Activated naive CD4-positive, alpha-beta T cell treated with anti-CD3 and anti-CD28 coated beads for 36 hours (primary cell): ENCODE data around the gene CYP4V2. TPM values are rescaled to one million over a fixed set of nuclear protein-coding genes. Genes with fewer than 3 reads are reported as not detected.
"Not testable (repeated sequence)": the region's sequence is repeated elsewhere in the genome, so short reads cannot be mapped to it uniquely, and the experiment has no call there.

Experiments
- CTCF ChIA-PET: fragments of 350-600 bp; sonication (Branson Sonifier 250); formaldehyde crosslinking; loops from one replicate; lab custom pipeline; 2021; ENCODE audit warnings: antibody characterized with exemption; lab: Charles Lee
- DNase-seq: peaks from one replicate; pipeline ENCODE4 v3.0.0-alpha.2; 2020
- H3K27ac Mint-ChIP-seq: one replicate; pipeline ENCODE4 v1.8.0; 2021; ENCODE audit warnings: mild to moderate bottlenecking, mixed read lengths
- H3K27me3 Mint-ChIP-seq: one replicate; pipeline ENCODE4 v1.8.0; 2021; ENCODE audit warnings: low read depth, mixed read lengths
- H3K36me3 Mint-ChIP-seq: one replicate; pipeline ENCODE4 v1.8.0; 2021; ENCODE audit warnings: low read depth, mixed read lengths
- H3K4me1 Mint-ChIP-seq: one replicate; pipeline ENCODE4 v1.8.0; 2021; ENCODE audit warnings: low read depth, mixed read lengths
- H3K4me3 Mint-ChIP-seq: one replicate; pipeline ENCODE4 v1.8.0; 2021; ENCODE audit warnings: mild to moderate bottlenecking, moderate library complexity, mixed read lengths
- H3K9me3 Mint-ChIP-seq: one replicate; pipeline ENCODE4 v1.8.0; 2021; ENCODE audit warnings: mixed read lengths
- intact Hi-C: fragments of 100-400 bp; cut with micrococcal nuclease; formaldehyde crosslinking; loops from one replicate; pipeline ENCODE4 v1.15.1; 2023
- total RNA-seq, 2 experiments: library from RNA; stranded (reverse); gene quantifications; one replicate each; pipeline ENCODE4 v1.2.3, GENCODE V29; 2021

The CYP4V2 gene
- total RNA-seq, 2 experiments from 2014 or later = 3.3 TPM

DNA sequence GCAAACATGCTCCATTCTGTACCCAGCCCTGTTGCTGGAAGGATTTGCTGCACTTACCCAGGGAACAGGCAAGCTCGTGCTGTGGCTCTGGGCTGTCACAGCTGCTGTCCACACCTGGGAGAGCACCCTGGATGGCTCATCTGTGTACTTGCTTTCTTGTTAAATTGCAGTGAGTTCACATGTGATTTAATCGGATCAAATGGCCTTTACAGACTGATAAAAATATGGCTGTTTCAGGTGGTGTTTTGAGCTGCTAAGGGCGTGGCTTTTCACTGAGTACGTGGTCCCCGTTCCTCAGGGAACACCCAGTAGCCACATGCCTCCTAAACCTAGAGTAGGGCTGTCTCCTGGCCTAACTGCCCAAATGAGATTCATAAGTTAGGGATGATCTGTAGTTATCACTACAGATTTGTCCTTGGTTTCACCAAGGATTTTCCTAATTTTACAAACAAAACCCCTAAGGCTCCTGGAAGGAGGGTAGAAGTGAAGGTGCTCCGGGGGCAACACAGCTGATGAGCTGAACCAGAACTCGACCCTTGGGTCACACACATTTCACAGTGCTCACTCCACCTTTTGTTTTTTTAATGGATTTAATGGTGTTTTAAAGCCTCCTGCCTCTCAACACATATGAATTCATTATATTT is 49.6 kb downstream of the CYP4V2 start:
- no peaks in the 10 kb centered on the region for H3K36me3 Mint-ChIP-seq
- no peaks in the 10 kb centered on the region for H3K27me3 Mint-ChIP-seq
- CTCF ChIA-PET = no interaction called here
- no peaks in the 10 kb centered on the region for H3K4me1 Mint-ChIP-seq
- H3K27ac Mint-ChIP-seq = no peak overlapping the region
- H3K4me3 Mint-ChIP-seq = no peak overlapping the region
- intact Hi-C loops = no loop called here
- no peak for DNase-seq
- H3K9me3 Mint-ChIP-seq = peaks cover 3% of the 10 kb centered on the region

DNA sequence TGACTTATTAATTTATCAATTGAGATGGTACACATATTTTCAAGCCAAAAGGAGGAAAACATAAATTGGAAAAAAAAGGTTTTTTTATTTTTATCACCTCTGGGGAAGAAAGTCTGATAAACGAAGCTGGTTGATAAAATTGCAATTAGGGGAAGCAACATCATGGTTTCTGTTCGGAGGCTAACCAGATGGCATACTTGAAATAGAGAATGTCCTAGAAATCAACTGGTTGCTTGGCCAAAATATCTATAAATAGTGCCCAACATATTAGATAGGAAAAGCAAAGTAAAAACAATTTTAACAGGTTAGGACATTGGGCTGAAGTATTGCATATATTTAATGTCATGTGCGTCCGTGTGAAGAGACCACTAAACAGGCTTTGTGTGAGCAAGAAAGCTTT is 50.2 kb downstream of the CYP4V2 start:
- DNase-seq = no peak
- no peaks in the 10 kb centered on the region for H3K4me1 Mint-ChIP-seq
- H3K27ac Mint-ChIP-seq = no peak overlapping the region
- CTCF ChIA-PET = no interaction called here
- no peaks in the 10 kb centered on the region for H3K27me3 Mint-ChIP-seq
- no peak overlapping the region for H3K4me3 Mint-ChIP-seq
- peaks cover 9% of the 10 kb centered on the region for H3K9me3 Mint-ChIP-seq
- no peaks in the 10 kb centered on the region for H3K36me3 Mint-ChIP-seq
- intact Hi-C loops = no loop called here

DNA sequence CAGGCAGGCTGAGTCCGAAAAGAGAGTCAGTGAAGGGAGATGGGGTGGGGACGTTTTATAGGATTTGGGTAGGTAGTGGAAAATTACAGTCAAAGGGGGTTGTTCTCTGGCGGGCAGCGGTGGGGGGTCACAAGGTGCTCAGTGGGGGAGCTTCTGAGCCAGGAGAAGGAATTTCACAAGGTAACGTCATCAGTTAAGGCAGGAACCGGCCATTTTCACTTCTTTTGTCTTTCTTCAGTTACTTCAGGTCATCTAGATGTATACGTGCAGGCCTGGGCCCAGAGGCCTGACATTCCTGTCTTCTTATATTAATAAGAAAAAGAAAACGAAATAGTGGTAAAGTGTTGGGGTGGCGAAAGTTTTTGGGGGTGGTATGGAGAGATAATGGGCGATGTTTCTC is 50.7 kb downstream of the CYP4V2 start:
- DNase-seq, H3K4me3 Mint-ChIP-seq, intact Hi-C loops, H3K36me3 Mint-ChIP-seq, H3K4me1 Mint-ChIP-seq, CTCF ChIA-PET, H3K27me3 Mint-ChIP-seq, H3K27ac Mint-ChIP-seq, H3K9me3 Mint-ChIP-seq: not testable (repeated sequence)

DNA sequence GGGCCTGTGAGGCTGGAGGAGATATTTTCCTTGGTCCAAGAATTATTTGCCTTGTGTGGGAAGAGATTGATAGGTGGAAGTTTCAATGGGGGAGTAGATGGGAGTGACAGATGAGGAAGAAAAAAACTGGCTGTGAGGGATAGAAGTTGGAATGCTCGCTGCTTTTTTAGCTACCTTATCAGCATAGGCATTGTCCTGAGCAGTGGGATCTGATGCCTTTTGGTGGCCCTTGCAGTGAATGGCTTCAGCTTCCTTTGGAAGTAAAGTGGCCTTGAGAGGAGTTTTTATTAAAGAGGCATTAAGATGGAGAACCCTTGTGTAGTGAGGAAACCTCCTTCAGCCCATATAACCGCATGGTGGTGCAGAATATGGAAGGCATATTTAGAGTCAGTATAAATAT is 52.0 kb downstream of the CYP4V2 start:
- H3K4me3 Mint-ChIP-seq = no peak overlapping the region
- no peak for DNase-seq
- H3K27me3 Mint-ChIP-seq = no peaks in the 10 kb centered on the region
- H3K9me3 Mint-ChIP-seq = peaks cover 9% of the 10 kb centered on the region
- CTCF ChIA-PET = no interaction called here
- no peaks in the 10 kb centered on the region for H3K4me1 Mint-ChIP-seq
- intact Hi-C loops = no loop called here
- no peak overlapping the region for H3K27ac Mint-ChIP-seq
- H3K36me3 Mint-ChIP-seq = no peaks in the 10 kb centered on the region

DNA sequence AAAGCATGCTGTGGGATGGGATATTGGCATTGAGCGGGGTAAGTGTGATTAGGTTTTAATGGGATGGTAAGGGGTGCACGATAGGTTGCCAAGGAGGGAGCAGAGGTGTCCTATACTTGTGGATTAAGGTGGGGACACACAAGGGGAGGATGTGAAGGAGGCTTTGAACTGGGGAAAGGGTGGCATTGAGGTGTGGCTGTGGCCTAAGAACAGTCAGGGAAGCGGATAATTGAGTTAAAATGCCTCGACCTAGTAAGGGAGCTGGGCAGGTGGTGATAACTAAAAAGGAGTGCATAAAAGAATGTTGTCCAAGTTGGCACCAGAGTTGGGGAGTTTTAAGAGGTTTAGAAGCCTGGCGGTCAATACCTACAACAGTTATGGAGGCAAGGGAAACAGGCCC is 53.5 kb downstream of the CYP4V2 start:
- no peaks in the 10 kb centered on the region for H3K4me1 Mint-ChIP-seq
- no peak overlapping the region for H3K4me3 Mint-ChIP-seq
- no peak overlapping the region for H3K27ac Mint-ChIP-seq
- intact Hi-C loops = no loop called here
- no peak for DNase-seq
- CTCF ChIA-PET = no interaction called here
- H3K9me3 Mint-ChIP-seq = peaks cover 9% of the 10 kb centered on the region
- H3K36me3 Mint-ChIP-seq = no peaks in the 10 kb centered on the region
- no peaks in the 10 kb centered on the region for H3K27me3 Mint-ChIP-seq

DNA sequence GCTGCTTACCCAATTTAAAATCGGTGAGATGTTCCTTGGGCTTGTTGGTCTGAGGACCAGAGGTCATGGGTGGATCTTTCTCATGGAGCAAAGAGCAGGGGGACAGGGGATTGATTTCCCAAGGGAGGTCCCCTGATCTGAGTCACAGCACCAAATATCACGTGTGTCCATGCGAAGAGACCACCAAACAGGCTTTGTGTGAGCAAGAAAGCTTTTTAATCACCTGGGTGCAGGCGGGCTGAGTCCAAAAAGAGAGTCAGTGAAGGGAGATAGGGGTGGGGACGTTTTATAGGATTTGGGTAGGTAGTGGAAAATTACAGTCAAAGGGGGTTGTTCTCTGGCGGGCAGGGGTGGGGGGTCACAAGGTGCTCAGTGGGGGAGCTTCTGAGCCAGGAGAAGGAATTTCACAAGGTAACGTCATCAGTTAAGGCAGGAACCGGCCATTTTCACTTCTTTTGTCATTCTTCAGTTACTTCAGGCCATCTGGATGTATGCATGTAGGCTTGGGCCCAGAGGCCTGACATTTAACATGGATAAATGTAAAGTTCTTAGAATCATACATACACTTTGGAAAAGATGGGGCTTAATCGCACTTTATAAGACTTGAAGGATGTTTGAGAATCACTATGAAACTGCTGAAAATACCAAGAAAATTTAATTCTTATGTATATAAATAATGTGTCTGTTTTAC is 55.8 kb downstream of the CYP4V2 start:
- H3K4me1 Mint-ChIP-seq, H3K36me3 Mint-ChIP-seq, intact Hi-C loops, CTCF ChIA-PET, H3K27me3 Mint-ChIP-seq, H3K27ac Mint-ChIP-seq, H3K4me3 Mint-ChIP-seq, H3K9me3 Mint-ChIP-seq, DNase-seq: not testable (repeated sequence)

DNA sequence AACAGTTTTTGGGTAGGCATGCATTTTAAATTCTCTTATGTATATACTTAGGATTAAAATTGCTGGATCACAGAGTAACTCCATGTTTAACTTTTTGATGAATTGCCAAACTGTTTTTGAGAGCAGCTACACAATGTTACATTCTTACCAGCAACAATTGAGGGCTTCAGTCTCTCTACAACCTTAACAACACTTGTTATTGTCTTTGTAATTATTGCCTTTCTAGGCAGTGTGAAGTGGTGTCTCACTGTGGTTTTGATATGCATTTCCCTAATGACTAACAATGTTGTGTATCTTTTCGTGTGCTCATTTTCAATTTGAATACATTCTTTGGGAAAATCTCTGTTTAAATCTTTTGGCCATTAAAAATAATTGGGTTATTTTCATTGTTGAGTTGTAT is 57.3 kb downstream of the CYP4V2 start:
- no peaks in the 10 kb centered on the region for H3K4me1 Mint-ChIP-seq
- no peak for DNase-seq
- CTCF ChIA-PET = no interaction called here
- H3K27ac Mint-ChIP-seq = no peak overlapping the region
- intact Hi-C loops = no loop called here
- H3K9me3 Mint-ChIP-seq = peaks cover 9% of the 10 kb centered on the region
- H3K36me3 Mint-ChIP-seq = peaks cover 3% of the 10 kb centered on the region
- H3K4me3 Mint-ChIP-seq = no peak overlapping the region
- no peaks in the 10 kb centered on the region for H3K27me3 Mint-ChIP-seq

DNA sequence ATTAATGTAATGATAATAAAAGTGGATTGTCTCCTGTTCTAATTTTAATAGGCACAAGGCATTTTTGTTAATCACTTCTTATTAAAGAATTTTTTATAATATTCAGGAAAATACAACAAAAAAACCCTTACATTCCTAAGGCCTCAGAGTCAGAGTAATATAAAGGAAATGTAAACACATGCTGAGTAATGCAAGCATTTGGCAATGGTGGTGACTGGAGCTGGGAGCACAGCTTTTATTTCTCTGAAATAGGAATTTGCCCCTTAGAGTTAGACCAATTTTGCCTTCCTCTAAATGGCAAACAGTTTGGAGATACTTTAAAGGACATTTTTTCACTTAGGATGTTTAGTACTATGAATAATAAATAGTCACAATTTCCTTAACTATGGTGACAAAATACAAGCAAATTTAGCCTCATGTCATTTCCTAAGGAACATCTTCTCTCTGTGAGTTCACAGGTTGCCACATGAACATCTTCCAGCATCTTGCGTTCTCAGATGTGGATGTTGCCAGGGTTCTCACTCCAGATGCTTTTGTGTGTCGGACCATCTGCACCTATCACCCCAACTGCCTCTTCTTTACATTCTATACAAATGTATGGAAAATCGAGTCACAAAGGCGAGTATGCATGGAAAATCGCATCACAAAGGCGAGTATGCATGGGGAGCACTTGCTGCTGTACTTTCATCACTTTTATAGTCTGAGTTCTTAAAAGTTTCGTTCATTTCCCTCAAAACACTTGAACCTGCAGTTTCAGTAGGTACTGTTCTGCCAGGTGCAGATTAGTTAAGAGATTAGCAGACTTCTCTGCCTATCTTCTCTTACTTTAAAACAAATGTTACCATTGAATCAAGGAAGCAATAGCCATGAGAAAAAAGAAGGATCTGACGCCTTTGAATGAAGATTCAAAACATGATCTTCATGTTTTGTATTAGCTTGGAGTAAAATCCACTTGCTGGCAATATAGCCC is 58.7 kb downstream of the CYP4V2 start:
- no peak overlapping the region for H3K27ac Mint-ChIP-seq
- H3K9me3 Mint-ChIP-seq = peaks cover 9% of the 10 kb centered on the region
- no peaks in the 10 kb centered on the region for H3K27me3 Mint-ChIP-seq
- no peak overlapping the region for H3K4me3 Mint-ChIP-seq
- H3K4me1 Mint-ChIP-seq = no peaks in the 10 kb centered on the region
- peaks cover 3% of the 10 kb centered on the region for H3K36me3 Mint-ChIP-seq
- CTCF ChIA-PET = interaction anchor here (1.1 kb wide), 1 partner anchor 19 kb away, joined by 3 read pairs; no protein-coding TSS in a partner anchor
- intact Hi-C loops = no loop called here
- DNase-seq = no peak

DNA sequence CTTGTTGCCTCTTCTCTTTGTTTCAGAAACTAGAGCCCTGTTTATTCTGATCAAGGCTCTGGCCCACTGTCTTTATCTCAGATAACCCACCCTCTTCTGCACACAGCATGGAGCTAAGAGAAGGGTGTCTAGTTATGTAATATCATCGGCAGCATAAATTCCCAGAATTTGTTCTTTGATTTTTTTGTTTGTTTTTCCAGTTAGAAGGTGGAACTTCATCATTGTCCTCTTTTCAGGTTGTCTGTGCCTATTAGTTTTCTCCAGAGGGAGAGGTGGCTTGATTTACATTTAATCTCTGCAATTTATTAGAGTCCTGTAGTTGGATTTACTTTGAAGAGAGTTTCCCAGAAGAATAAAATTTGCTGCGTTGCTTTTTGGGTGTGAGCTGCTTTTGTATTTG is 59.4 kb downstream of the CYP4V2 start:
- H3K9me3 Mint-ChIP-seq = peaks cover 9% of the 10 kb centered on the region
- no peak overlapping the region for H3K4me3 Mint-ChIP-seq
- H3K27ac Mint-ChIP-seq = no peak overlapping the region
- CTCF ChIA-PET = interaction anchor here (1.1 kb wide), 1 partner anchor 20 kb away, joined by 3 read pairs; no protein-coding TSS in a partner anchor
- no peaks in the 10 kb centered on the region for H3K4me1 Mint-ChIP-seq
- H3K27me3 Mint-ChIP-seq = no peaks in the 10 kb centered on the region
- intact Hi-C loops = no loop called here
- peaks cover 3% of the 10 kb centered on the region for H3K36me3 Mint-ChIP-seq
- DNase-seq = no peak

DNA sequence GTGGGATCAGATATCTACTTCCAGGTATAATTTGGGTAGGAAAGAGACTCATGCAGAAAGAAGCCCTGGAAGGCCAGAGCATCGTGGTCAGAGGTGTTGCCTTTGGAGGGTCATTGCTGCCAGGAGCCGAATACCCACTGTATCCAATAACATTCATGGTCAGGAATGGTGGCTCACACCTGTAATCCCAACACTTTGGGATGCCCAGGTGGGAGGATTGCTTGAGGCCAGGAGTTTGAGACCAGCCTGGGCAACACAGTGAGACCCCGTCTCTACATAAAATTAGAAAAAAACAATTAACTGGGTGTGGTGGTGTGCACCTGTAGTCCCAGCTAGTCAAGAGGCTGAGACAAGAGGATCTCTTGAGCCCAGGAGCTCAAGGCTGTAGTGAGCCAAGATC is 63.8 kb downstream of the CYP4V2 start:
- Mint-ChIP-seq H3K9me3 (no peaks in the 10 kb centered on the region), H3K27ac (no peak overlapping the region), H3K27me3 (no peaks in the 10 kb centered on the region), H3K36me3 (peaks cover 3% of the 10 kb centered on the region), H3K4me1 (no peaks in the 10 kb centered on the region), H3K4me3 (no peak overlapping the region)
- no peak for DNase-seq
- CTCF ChIA-PET = no interaction called here
- intact Hi-C loops = no loop called here

DNA sequence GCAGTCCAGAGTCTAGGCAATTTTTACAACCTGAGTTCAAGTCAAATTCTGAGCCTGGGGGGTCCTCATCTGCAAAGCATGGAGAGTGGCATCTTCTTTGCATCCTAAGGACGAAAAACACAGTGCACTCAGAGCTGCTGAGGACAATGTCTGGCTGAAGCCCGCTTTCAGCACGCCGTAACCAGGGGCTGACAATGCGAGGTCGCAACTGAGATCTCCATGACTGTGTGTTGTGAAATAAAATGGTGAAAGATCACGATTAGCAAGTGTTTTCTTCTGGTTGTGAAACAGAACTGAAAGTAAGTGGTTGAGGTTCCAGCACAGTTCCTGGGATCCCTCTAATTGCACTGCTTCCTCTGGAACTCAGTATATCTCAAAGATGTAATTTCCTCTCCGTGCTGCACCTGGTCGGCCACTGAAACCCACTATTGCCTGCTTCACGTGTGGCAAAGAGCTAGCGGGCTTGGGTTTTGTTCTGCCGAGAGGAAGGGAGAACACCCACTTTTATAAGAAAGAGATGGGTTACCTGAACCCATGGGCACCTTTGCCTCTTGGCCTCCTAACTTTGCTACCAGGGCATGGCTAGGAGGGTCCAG is 66.9 kb downstream of the CYP4V2 start:
- CTCF ChIA-PET = no interaction called here
- Mint-ChIP-seq H3K36me3 (no peaks in the 10 kb centered on the region), H3K27ac (no peak overlapping the region), H3K4me1 (no peaks in the 10 kb centered on the region), H3K27me3 (no peaks in the 10 kb centered on the region), H3K9me3 (no peaks in the 10 kb centered on the region), H3K4me3 (no peak overlapping the region)
- DNase-seq = no peak
- intact Hi-C loops = no loop called here

DNA sequence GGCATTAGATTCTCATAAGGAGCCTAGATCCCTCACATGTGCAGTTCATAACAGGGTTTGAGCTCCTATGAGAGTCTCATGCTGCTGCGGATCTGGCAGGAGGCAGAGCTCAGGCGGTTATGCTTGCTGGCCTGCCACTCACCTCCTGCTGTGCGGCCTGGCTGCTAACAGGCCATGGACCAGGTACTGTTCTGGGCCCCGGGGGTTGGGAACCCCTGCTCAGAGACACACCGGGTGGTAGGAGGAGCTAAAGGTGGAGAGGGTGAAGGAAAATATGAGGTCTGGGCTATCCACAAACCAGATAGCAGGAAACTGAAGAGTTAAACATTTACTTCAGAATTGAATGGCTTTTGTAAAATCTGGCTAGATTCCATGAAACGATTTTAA is 68.7 kb downstream of the CYP4V2 start:
- Mint-ChIP-seq H3K27ac (no peak overlapping the region), H3K9me3 (no peaks in the 10 kb centered on the region), H3K27me3 (peaks cover 7% of the 10 kb centered on the region), H3K4me1 (no peaks in the 10 kb centered on the region), H3K4me3 (no peak overlapping the region), H3K36me3 (no peaks in the 10 kb centered on the region)
- CTCF ChIA-PET = no interaction called here
- intact Hi-C loops = no loop called here
- no peak for DNase-seq
